KOPT-K1 (cell line): Measurements from ENCODE around the gene TSHZ2.
"Not testable (repeated sequence)": the region's sequence is repeated elsewhere in the genome, so short reads cannot be mapped to it uniquely, and the experiment has no call there.

Experiments used
- H3K27ac ChIP-seq: fragments of 200-600 bp; sonication (generic); 2 replicates; pipeline ENCODE4 v1.5.1; 2016; ENCODE audit warnings: antibody characterized with exemption, mild to moderate bottlenecking, low read depth, low read length; ENCODE audit not compliant: poor library complexity, severe bottlenecking
- H3K36me3 ChIP-seq: fragments of 200-600 bp; sonication (generic); 2 replicates; pipeline ENCODE4 v1.5.1; 2017; ENCODE audit warnings: antibody characterized with exemption, mild to moderate bottlenecking, low read length, moderate library complexity; ENCODE audit not compliant: insufficient read depth
- H3K9me3 ChIP-seq: fragments of 200-600 bp; sonication (generic); 2 replicates; pipeline ENCODE4 v1.5.1; 2017; ENCODE audit warnings: antibody characterized with exemption, low read length, mild to moderate bottlenecking; ENCODE audit not compliant: insufficient read depth, poor library complexity, severe bottlenecking

The TSHZ2 gene

GRCh38 chr20:53529658-53530057 lies 557.5 kb downstream of the TSHZ2 start:
- no peaks in the 10 kb centered on the region for H3K9me3 ChIP-seq
- no peaks in the 10 kb centered on the region for H3K36me3 ChIP-seq
- H3K27ac ChIP-seq: no peak overlapping the region

- H3K36me3 ChIP-seq: no peaks in the 10 kb centered on the region
- H3K27ac ChIP-seq: no peak overlapping the region
- H3K9me3 ChIP-seq: no peaks in the 10 kb centered on the region
Observed at GRCh38 chr20:53530440-53530839, 558.3 kb downstream of the TSHZ2 start.

- H3K9me3 ChIP-seq, H3K27ac ChIP-seq, H3K36me3 ChIP-seq: not testable (repeated sequence)
Observed at GRCh38 chr20:53532654-53533312, 560.6 kb downstream of the TSHZ2 start.

- Histone ChIP-seq H3K27ac (no peak overlapping the region), H3K9me3 (no peaks in the 10 kb centered on the region), H3K36me3 (no peaks in the 10 kb centered on the region)
Observed at GRCh38 chr20:53533500-53533899, 561.3 kb downstream of the TSHZ2 start.

- Histone ChIP-seq H3K36me3 (no peaks in the 10 kb centered on the region), H3K27ac (no peak overlapping the region), H3K9me3 (no peaks in the 10 kb centered on the region)
Observed at GRCh38 chr20:53534037-53534436, 561.9 kb downstream of the TSHZ2 start.

GRCh38 chr20:53535878-53536277 lies 563.7 kb downstream of the TSHZ2 start:
- no peak overlapping the region for H3K27ac ChIP-seq
- H3K36me3 ChIP-seq: no peaks in the 10 kb centered on the region
- no peaks in the 10 kb centered on the region for H3K9me3 ChIP-seq

- H3K27ac ChIP-seq, H3K36me3 ChIP-seq, H3K9me3 ChIP-seq: not testable (repeated sequence)
Observed at GRCh38 chr20:53536382-53536781, 564.2 kb downstream of the TSHZ2 start.

- H3K36me3 ChIP-seq: no peaks in the 10 kb centered on the region
- no peak overlapping the region for H3K27ac ChIP-seq
- no peaks in the 10 kb centered on the region for H3K9me3 ChIP-seq
Observed at GRCh38 chr20:53539516-53539915, 567.4 kb downstream of the TSHZ2 start.
